Activated CD8-positive, alpha-beta memory T cell treated with anti-CD3 and anti-CD28 coated beads, Interleukin-2, amount 50 U/mL, for 4 hours (primary cell): Measurements from ENCODE around the gene GPR78.

Experiments used
- DNase-seq: peaks from one replicate; pipeline ENCODE4 v3.0.0-alpha.2; 2020

The GPR78 gene

GRCh38 chr4:8587469-8588195 lies 7.4 kb downstream of the GPR78 start:
- no peak for DNase-seq

GRCh38 chr4:8588196-8588470 lies 7.9 kb downstream of the GPR78 start:
- no peak for DNase-seq

GRCh38 chr4:8589336-8589735 lies 9.1 kb downstream of the GPR78 start:
- no peak for DNase-seq

- no peak for DNase-seq
Observed at GRCh38 chr4:8589823-8590545, 9.8 kb downstream of the GPR78 start.

- DNase-seq, result no peak
Observed at GRCh38 chr4:8590546-8590880, 10.3 kb downstream of the GPR78 start.

GRCh38 chr4:8591114-8591513 lies 10.9 kb downstream of the GPR78 start:
- no peak for DNase-seq

- DNase-seq, result no peak
Observed at GRCh38 chr4:8591626-8592365, 11.6 kb downstream of the GPR78 start.

- no peak for DNase-seq
Observed at GRCh38 chr4:8592366-8593263, 12.4 kb downstream of the GPR78 start, which contains the start of gene CPZ. CPZ (plus strand) TSS chr4:8592765; CDS start chr4:8592834, 69 bp downstream.

GRCh38 chr4:8593264-8594096 lies 13.3 kb downstream of the GPR78 start:
- DNase-seq, result no peak

GRCh38 chr4:8594097-8595038 lies 14.2 kb downstream of the GPR78 start:
- no peak for DNase-seq

GRCh38 chr4:8595237-8596087 lies 15.3 kb downstream of the GPR78 start:
- no peak for DNase-seq

GRCh38 chr4:8596891-8597290 lies 16.7 kb downstream of the GPR78 start:
- no peak for DNase-seq

GRCh38 chr4:8597319-8597718 lies 17.1 kb downstream of the GPR78 start:
- no peak for DNase-seq

GRCh38 chr4:8597791-8598190 lies 17.6 kb downstream of the GPR78 start:
- no peak for DNase-seq

GRCh38 chr4:8598391-8599090 lies 18.3 kb downstream of the GPR78 start:
- DNase-seq, result no peak

GRCh38 chr4:8599091-8599460 lies 18.9 kb downstream of the GPR78 start:
- DNase-seq, result no peak

- no peak for DNase-seq
Observed at GRCh38 chr4:8599657-8600056, 19.5 kb downstream of the GPR78 start.

- DNase-seq, result no peak
Observed at GRCh38 chr4:8600266-8600665, 20.1 kb downstream of the GPR78 start.

GRCh38 chr4:8600686-8601085 lies 20.5 kb downstream of the GPR78 start:
- no peak for DNase-seq
